SJSA1 (cell line): ENCODE measurements around the gene GDF11. TPM values are rescaled to one million over a fixed set of nuclear protein-coding genes. Genes with fewer than 3 reads are reported as not detected.

ENCODE experiments used
- DNase-seq, 2 experiments: peaks; one replicate each; pipeline ENCODE4 v3.0.0-alpha.2; 2015 to 2020; ENCODE audit warnings: low spot score in 2 of 2, low read depth in 1 of 2
- H3K27ac ChIP-seq: fragments of 250-450 bp; sonication (Bioruptor Pico); 2 replicates; pipeline ENCODE4 v1.5.1; 2020; ENCODE audit warnings: mild to moderate bottlenecking, moderate library complexity
- H3K27me3 ChIP-seq: fragments of 250-450 bp; sonication (Bioruptor Pico); replicated peaks from 2 replicates; pipeline ENCODE4 v1.5.1; 2020; ENCODE audit warnings: mild to moderate bottlenecking, moderate library complexity
- H3K36me3 ChIP-seq: fragments of 250-450 bp; sonication (Bioruptor Pico); 2 replicates; pipeline ENCODE4 v1.5.1; 2020; ENCODE audit warnings: mild to moderate bottlenecking
- H3K4me1 ChIP-seq: fragments of 250-450 bp; sonication (Bioruptor Pico); replicated peaks from 2 replicates; pipeline ENCODE4 v1.6.1; 2021; ENCODE audit warnings: mild to moderate bottlenecking
- H3K4me3 ChIP-seq: fragments of 250-450 bp; sonication (Bioruptor Pico); 2 replicates; pipeline ENCODE4 v1.5.1; 2020; ENCODE audit warnings: mild to moderate bottlenecking
- H3K9me3 ChIP-seq: fragments of 250-450 bp; sonication (Bioruptor Pico); replicated peaks from 2 replicates; pipeline ENCODE4 v1.5.1; 2020; ENCODE audit warnings: mild to moderate bottlenecking
- total RNA-seq: library from RNA; depleted of rRNA; stranded (reverse); fragments of >200 nt; shearing (Covaris generic); gene quantifications from 2 replicates; pipeline ENCODE4 v1.2.3, GENCODE V29; 2014

GDF11 gene
- total RNA-seq, 1 experiment from 2014 or later, result 2.7 TPM

- H3K4me1 ChIP-seq, result no peaks in the 10 kb centered on the region; the same call in 1 of the 2 replicates
- no peak for DNase-seq
- no peak overlapping the region for H3K4me3 ChIP-seq
- H3K9me3 ChIP-seq, result no peaks in the 10 kb centered on the region
- no peak overlapping the region for H3K27ac ChIP-seq
- no peaks in the 10 kb centered on the region for H3K36me3 ChIP-seq
- H3K27me3 ChIP-seq, result peaks cover 15% of the 10 kb centered on the region
These were observed 40.1 kb upstream of the GDF11 start for GRCh38 chr12:55702861-55703260.

GRCh38 chr12:55703288-55703687 is 39.6 kb upstream of the GDF11 start:
- Histone ChIP-seq H3K4me3 (no peak overlapping the region), H3K27ac (no peak overlapping the region), H3K9me3 (no peaks in the 10 kb centered on the region), H3K36me3 (no peaks in the 10 kb centered on the region), H3K27me3 (peaks cover 15% of the 10 kb centered on the region), H3K4me1 (no peaks in the 10 kb centered on the region; the same call in 1 of the 2 replicates)
- no peak for DNase-seq

- Histone ChIP-seq H3K36me3 (no peaks in the 10 kb centered on the region), H3K4me3 (no peak overlapping the region), H3K27me3 (peaks cover 24% of the 10 kb centered on the region), H3K27ac (no peak overlapping the region), H3K4me1 (no peaks in the 10 kb centered on the region; the same call in 1 of the 2 replicates), H3K9me3 (no peaks in the 10 kb centered on the region)
- DNase-seq, result no peak
These were observed 38.8 kb upstream of the GDF11 start for GRCh38 chr12:55703901-55704761.

- no peaks in the 10 kb centered on the region for H3K36me3 ChIP-seq
- no peak for DNase-seq
- H3K4me3 ChIP-seq, result no peak overlapping the region
- H3K27ac ChIP-seq, result no peak overlapping the region
- no peaks in the 10 kb centered on the region; the same call in 1 of the 2 replicates for H3K4me1 ChIP-seq
- no peaks in the 10 kb centered on the region for H3K9me3 ChIP-seq
- H3K27me3 ChIP-seq, result peaks cover 27% of the 10 kb centered on the region
These were observed 37.9 kb upstream of the GDF11 start for GRCh38 chr12:55704824-55705718.

GRCh38 chr12:55705782-55706402 is 37.0 kb upstream of the GDF11 start:
- Histone ChIP-seq H3K9me3 (no peaks in the 10 kb centered on the region), H3K27ac (no peak overlapping the region), H3K4me1 (no peaks in the 10 kb centered on the region; the same call in 1 of the 2 replicates)

GRCh38 chr12:55706568-55707218 is 36.2 kb upstream of the GDF11 start:
- H3K4me3 ChIP-seq, result no peak overlapping the region

More at GRCh38 chr12:55705782-55706402, 37.0 kb upstream of the GDF11 start:
- Histone ChIP-seq H3K4me3 (no peak overlapping the region), H3K27me3 (peaks cover 27% of the 10 kb centered on the region), H3K36me3 (no peaks in the 10 kb centered on the region)
- DNase-seq, result no peak

GRCh38 chr12:55707219-55707671 is 35.7 kb upstream of the GDF11 start:
- no peaks in the 10 kb centered on the region; the same call in 1 of the 2 replicates for H3K4me1 ChIP-seq
- H3K9me3 ChIP-seq, result no peaks in the 10 kb centered on the region
- H3K4me3 ChIP-seq, result no peak overlapping the region
- no peak overlapping the region for H3K27ac ChIP-seq
- peaks cover 33% of the 10 kb centered on the region for H3K27me3 ChIP-seq
- no peak for DNase-seq
- no peaks in the 10 kb centered on the region for H3K36me3 ChIP-seq

More at GRCh38 chr12:55706568-55707218, 36.2 kb upstream of the GDF11 start:
- H3K27ac ChIP-seq, result no peak overlapping the region
- no peak for DNase-seq
- H3K4me1 ChIP-seq, result no peaks in the 10 kb centered on the region; the same call in 1 of the 2 replicates
- peaks cover 31% of the 10 kb centered on the region for H3K27me3 ChIP-seq
- H3K36me3 ChIP-seq, result no peaks in the 10 kb centered on the region
- H3K9me3 ChIP-seq, result no peaks in the 10 kb centered on the region

- no peak for DNase-seq
- H3K27ac ChIP-seq, result no peak within 1 kb of the TSS
- no peaks in the 10 kb centered on the region for H3K9me3 ChIP-seq
- H3K36me3 ChIP-seq, result no peaks in the 10 kb centered on the region
- H3K4me3 ChIP-seq, result no peak within 1 kb of the TSS; the same call in 1 of the 2 replicates
- peaks cover 33% of the 10 kb centered on the region for H3K27me3 ChIP-seq
- no peaks in the 10 kb centered on the region; the same call in 1 of the 2 replicates for H3K4me1 ChIP-seq
These were observed 34.9 kb upstream of the GDF11 start, which contains the start of gene ITGA7 for GRCh38 chr12:55707841-55708694. TSS of gene ITGA7 (minus strand) at chr12:55707904. CDS start at chr12:55707682, 222 bp downstream.

GRCh38 chr12:55708695-55709233 is 34.2 kb upstream of the GDF11 start:
- H3K36me3 ChIP-seq, result no peaks in the 10 kb centered on the region
- H3K4me3 ChIP-seq, result no peak overlapping the region
- H3K27me3 ChIP-seq, result peaks cover 33% of the 10 kb centered on the region
- no peak overlapping the region for H3K27ac ChIP-seq
- DNase-seq, result no peak
- no peaks in the 10 kb centered on the region; the same call in 1 of the 2 replicates for H3K4me1 ChIP-seq
- H3K9me3 ChIP-seq, result no peaks in the 10 kb centered on the region

GRCh38 chr12:55711786-55712553 is 31.0 kb upstream of the GDF11 start:
- no peaks in the 10 kb centered on the region for H3K9me3 ChIP-seq
- no peak for DNase-seq
- no peak overlapping the region for H3K4me3 ChIP-seq
- peaks cover 11% of the 10 kb centered on the region for H3K4me1 ChIP-seq
- H3K36me3 ChIP-seq, result no peaks in the 10 kb centered on the region
- peaks cover 24% of the 10 kb centered on the region for H3K27me3 ChIP-seq
- H3K27ac ChIP-seq, result no peak overlapping the region

GRCh38 chr12:55712700-55713415 is 30.1 kb upstream of the GDF11 start:
- Histone ChIP-seq H3K9me3 (no peaks in the 10 kb centered on the region), H3K4me1 (peaks cover 20% of the 10 kb centered on the region), H3K4me3 (no peak overlapping the region), H3K27me3 (peaks cover 18% of the 10 kb centered on the region), H3K27ac (no peak overlapping the region), H3K36me3 (no peaks in the 10 kb centered on the region)
- no peak for DNase-seq
